ENCODE measurements around the gene HUNK.
A peak's percentile ranks its signal among the peaks of the same experiment; 100 is the strongest.
"Not testable (repeated sequence)": the region's sequence is repeated elsewhere in the genome, so short reads cannot be mapped to it uniquely, and the experiment has no call there.

Gene HUNK

DNA sequence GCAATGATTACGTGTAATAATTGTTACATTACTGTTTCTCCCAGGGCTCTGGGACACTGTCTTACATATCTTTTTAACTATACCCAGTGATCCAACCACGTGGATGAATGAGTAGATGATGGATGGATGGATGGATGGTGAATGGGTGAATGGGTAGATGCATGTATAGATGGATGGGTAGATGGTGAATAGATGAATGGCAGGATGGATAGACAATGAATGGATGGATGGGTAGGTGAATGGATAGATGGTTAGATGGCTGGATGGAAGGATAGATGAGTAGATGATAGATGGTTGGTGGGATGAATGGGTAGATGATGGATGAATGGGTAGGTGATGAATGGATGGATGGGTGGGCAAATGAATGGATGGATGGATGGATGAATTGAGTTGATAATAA, 135.9 kb downstream of the HUNK start:
- DNase-seq: no peak

DNA sequence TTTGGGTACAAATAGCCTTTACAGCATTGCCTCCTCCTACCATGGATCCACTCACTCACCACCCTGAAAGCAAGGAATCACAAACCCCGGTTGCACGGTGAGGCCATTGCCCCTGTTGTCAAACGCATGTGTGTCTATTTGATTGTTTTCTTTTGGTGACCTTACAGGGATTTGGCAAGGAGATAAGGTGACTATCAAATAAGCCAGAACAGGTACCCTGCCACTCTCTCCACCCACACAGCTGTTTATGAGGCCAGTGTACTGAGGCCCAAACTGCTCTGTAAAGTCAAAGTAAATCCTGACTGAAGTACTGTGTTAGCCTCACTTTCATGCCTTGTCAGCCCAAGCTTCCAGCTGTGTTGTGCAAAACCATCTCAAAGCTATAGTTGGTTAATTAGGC, 136.4 kb downstream of the HUNK start:
- no peak for DNase-seq

DNA sequence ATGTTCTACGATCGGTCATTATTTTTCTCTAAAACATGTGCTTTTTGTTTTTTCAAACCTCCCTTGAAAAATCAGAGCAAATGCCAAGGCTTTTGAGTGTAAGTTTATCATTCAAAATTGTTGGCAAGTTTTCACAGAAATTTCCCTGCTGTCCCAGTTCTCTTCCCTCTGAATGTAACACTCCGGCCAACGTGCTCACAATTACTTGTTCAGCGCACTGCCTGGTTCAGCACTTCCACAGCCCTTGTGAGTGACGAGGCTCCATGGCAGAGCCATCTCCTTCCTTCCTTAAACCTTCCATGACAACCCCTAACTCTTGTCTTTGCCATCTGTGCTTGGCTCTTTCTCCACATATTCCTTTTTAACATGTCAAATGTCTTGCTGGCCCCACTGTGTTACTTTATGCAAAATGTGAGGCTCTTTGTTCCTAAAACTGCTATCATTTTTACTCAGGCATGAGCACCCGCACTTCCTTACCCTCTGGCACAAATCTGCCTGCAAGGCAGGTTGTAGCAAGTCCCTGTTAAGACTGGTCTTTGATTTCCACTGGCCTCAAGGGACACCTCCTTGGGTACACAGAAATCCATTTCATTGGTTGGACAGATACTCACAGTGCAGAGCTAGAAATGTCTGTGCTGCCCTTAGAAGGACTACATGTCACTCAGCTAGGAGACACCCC, 142.8 kb downstream of the HUNK start:
- DNase-seq: no peak

DNA sequence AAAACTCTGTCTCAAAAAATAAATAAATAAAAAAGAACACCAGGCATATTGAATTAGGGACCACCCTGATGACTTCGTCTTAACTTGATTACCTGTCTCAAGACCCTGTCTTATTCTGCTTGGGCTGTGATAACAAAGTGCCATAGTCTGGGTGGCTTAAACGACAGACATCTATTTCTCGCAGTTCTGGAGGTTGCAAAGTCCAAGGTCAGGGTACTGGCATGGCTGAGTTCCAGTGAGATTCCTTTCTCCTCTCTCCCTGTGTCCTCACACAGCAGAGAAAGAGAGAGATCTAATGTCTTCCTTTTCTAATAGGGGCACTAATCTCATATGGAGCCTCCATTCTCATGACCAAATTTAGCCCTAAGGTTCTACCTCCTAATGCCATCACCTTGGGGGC, 145.6 kb downstream of the HUNK start:
- DNase-seq: no peak

DNA sequence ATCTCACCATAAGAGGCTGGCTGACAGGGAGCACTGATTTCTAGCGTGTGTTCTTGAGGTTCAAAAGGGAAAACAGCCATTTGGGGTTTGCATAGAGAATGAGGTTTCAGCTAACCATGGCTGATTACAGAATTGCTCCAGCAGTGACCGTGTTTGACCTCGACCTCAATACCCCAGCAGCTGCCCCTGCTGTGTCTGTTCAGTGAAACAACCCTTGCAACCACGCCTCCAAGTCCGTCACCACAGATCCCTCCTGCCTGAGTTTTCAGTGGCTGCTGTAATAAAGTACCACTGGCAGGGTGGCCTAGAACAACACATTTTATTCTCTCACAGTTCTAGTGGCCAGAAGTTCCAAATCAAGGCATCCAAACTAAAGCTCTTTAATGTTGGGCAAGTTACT, 147.7 kb downstream of the HUNK start:
- DNase-seq: no peak

DNA sequence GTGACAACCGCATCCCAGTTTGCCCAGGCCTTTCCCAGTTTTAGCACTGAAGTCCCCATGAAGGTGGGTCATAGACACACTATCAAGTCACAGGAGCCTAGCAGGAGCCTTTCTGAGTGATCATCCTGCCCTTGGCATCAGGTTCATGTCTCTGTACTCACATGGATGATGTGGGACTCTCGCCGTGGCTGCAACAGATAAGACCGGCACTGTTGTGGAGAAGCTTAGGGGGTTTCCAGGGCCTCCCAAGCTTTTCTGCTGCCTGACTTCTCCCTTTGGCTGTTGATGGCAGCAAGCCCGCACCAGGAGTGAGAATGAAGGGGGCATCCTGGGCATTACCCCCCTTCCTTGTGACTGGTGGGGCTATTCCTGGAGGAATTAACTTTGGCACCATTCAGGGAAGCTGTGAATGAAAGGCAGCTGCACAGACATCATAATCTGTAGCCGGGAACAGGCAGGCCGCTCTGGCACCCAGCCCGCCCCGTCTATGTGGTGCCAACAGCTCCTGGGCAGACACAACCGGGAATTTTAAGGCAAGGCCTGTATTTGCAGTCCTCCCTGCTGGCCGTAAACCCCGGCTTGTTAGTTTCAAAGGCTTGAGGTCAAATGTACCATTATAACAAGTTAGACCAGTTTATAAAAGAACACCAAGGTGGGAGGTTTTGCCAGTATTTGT, 148.6 kb downstream of the HUNK start:
- no peak for DNase-seq

DNA sequence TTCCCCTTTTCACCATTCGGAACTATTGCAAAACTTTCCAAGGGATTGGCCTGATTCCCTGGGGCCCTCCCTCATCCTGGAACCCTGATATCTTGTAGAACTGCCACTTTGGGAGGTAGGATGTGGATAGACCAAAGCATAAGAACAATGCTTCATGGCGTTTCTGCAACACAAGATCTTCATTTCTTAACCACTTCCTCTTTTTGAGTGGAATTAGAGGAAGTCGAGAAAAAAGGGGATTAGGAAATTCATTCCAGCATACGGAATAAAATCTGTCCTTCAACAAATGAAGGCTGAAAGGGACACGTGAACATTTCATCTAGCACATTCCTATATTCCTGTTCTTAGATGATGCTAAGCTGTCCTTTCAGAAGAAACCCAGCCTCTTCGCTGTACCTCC, 149.3 kb downstream of the HUNK start:
- peak; percentile 32 to 36 for DNase-seq

DNA sequence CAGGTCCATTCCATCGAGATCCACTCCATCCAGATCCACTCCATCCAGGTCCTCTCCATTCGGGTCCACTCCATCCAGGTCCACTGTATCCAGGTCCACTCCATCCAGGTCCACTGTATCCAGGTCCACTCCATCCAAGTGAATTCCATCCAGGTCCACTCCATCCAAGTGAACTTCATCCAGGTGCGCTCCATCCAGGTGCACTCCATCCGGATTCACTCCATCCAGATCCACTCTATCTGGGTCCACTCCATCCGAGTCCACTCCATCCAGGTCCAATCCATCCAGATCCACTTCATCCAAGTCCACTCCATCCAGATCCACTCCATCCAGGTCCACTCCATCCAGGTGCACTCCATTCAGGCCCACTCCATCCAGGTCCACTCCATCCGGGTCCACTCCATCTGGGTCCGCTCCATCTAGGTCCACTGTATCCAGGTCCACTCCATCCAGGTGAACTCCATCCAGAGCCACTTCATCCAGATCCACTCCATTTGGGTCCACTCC, 157.4 kb downstream of the HUNK start:
- no peak for DNase-seq

DNA sequence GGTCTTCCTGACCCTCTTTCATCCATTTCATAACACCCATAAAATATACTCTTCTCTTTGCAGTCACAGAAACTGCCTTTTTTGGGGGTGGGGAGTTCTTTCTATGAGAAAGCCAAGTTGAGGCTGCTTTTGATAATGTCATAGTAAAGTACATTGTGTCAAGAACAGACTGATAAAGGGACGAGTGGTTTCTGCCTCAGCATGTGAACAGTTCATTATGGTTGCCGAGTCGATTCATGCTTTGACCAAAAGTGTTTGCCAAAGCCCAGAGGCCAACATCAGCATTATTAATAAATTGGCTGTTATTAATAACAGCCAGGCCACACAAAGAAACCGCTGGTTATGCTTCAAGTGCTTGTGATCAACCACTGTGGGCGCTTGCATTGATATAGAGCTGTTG, 162.0 kb downstream of the HUNK start:
- DNase-seq: no peak

DNA sequence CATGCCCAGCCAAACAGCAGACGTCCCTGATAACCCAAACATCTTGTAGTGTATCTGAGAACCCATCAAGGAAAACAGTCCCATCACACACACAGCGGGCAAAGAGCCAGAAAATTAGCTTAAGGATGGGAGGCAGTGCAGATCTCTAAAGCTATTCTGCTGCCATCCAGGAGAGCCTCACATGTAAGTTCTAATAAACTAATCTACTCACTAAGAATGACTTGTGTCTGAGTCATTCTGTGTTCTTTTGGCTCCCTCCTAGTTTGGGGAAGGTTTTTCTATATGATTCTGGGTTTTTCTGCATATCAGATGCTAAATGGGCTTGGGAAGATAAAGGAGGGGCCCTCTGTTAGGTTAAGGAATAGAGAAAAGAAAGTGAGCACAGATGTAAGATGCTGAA, 162.8 kb downstream of the HUNK start:
- DNase-seq: no peak

DNA sequence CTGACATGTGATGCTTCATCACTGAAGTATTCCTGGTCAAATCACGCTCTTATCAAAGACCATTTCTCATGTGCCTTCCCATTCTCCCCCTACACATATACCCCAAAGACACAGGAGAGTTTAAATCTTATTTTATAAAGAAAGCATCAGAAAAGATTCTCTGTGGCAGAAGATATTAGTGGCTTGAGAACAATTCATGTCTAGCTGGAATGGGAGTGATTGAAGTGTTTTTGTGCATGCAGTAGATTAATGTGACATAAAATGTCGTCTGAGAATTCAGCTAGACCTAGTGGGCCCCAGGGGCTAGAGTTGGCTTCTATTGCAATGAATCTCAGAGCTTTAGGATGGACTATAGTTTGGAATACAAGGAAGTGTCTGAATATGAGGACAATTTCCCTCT, 163.9 kb downstream of the HUNK start:
- DNase-seq: no peak

DNA sequence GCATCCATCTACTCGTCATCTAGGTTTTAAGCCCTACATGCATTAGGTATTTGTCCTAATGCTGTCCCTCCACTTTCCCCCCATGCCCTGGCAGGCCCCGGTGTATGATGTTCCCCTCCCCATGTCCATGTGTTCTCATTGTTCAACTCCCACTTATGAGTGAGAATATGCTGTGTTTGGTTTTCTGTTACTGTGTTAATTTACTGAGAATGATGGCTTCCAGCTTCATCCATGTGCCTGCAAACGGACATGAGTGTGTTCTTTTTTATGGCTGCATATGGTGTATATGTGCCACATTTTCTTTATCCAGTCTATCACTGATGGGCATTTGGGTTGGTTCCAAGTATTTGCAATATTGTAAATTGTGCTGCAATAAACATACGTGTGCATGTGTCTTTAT, 165.9 kb downstream of the HUNK start:
- not testable (repeated sequence) for DNase-seq

DNA sequence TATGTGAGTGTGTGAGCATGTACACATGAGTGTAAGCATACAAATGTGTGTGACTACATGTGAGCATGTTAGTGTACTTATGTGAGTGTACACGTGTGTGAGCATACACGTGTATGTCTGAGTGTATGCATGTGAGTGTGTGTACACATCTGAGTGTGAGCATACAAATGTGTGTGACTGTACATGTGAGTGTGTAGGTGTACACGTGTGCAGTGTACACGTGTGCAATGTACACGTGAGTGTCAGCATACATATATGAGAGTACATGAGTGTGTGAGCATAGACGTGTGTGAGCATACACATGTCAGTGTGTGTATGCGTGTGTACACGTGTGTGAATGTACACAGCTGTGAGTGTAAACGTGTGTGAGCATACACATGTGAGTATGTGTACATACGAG, 170.6 kb downstream of the HUNK start:
- no peak for DNase-seq

DNA sequence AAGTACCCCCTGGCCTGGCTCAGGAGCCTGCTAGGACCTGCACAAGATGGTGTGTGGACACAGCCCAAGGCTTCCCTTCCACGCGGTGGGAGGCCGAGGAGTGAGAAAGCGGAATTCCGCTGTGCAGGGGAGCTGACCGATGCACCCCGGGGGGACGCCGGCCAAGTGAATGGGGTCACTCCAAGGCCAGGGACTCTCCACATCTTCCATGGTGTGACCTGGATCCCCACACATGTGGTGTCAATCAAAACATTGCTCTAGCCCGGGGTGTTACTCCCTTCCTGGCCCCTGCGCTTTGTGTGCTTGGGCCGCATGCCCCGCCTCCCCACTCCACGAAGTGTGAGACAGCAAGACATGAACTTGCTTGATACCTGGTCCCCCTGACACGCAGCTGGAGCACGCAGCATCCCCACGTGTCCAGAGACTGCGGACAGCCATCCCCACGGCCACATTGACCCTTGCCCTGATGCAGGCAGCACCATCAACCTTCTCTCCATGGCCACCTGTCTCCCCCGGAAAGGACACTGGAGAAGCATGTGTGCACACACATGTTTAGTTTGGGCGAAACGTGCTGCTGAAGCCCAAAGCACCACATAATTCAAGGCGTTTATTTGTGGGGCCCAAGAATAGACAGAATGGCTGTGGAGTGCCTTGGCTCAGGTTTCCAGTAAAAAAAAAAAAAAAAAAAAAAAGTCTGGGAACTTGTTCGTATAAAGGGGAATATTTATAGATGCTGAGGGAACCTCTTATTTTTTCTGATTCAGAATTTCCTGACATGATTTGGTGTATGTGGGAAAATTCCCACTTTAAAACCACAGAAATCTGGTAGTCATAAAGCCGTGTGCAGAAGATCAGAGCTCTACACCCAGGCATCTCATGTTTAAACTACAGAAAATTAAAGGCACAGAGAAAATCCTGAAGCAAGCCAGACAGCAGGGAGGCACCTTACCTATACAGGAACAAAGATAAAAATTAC, 171.7 kb downstream of the HUNK start:
- no peak for DNase-seq

DNA sequence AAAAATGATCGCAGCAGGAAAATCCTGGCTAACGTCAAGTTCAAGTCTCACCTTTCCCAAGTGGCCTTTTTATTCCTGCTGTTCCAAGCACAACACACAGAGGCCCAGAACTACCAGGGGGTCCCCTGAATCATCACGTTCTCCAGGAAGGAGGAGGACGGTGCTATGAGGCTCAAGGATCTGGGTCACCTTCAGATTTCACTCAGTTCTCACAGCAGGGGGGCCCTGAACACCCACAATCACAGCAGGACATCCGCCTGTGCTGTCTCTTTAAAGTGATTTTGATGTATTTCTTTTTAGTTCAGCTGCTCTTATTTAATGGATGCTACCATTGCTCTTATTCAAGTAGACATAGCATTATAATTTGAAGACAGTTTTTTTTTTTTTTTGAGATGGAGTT, 173.4 kb downstream of the HUNK start:
- no peak for DNase-seq

DNA sequence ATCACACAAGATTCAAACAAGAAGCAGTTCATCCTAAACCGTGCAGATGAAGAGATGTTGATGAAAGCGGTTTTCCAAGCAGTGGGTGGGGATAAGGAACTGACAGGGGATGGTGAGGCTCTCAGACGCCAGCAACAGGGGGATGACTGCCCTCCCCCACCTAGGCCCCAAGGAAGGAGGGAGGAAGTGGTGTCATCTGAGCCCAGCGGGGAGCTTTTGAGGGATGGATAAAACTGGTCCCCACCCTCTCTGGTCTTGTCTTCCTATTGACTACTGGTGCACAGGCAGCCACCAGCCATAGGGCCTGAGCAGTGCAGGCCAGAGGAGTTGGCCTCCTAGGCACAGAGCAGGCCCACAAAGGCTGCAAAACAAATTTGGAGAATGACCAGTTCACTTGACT, 175.5 kb downstream of the HUNK start:
- DNase-seq: no peak
